Measurements from ENCODE around the gene GALNT9. TPM values are rescaled to one million over a fixed set of nuclear protein-coding genes. Genes with fewer than 3 reads are reported as not detected.

Gene GALNT9
- total RNA-seq, 1 experiment from 2014 or later = 0.44 TPM

GRCh38 chr12:132146772-132147422, 182.5 kb downstream of the GALNT9 start:
- no peaks in the 10 kb centered on the region for H3K9me3 ChIP-seq (ENCODE audit: low read length)
- POLR2A ChIA-PET (ENCODE audit: unreplicated experiment) = no interaction called here
- no peak overlapping the region for H3K4me3 ChIP-seq (ENCODE audit: low read length)
- no TSS peak for BruUV-seq (replicated peaks)
- ATAC-seq = no peak
- DNase-seq = no peak
- H3K79me2 ChIP-seq (ENCODE audit: low read length) = peaks cover 60% of the 10 kb centered on the region
- intact Hi-C loops (cut with micrococcal nuclease) = no loop called here
- H3K27ac ChIP-seq (ENCODE audit: low read length) = no peak overlapping the region
- H3K36me3 ChIP-seq (ENCODE audit: low read depth, low read length) = peaks cover 25% of the 10 kb centered on the region
- no peaks in the 10 kb centered on the region for H3F3A ChIP-seq (ENCODE audit: low read length, unreplicated experiment)
- H3K27me3 ChIP-seq (ENCODE audit: low read length) = no peaks in the 10 kb centered on the region
- H3K4me1 ChIP-seq (ENCODE audit: insufficient read depth, low read length) = peaks cover 18% of the 10 kb centered on the region; the same call in 1 of the 2 replicates
- H3K9me2 ChIP-seq (replicated peaks; ENCODE audit: low read length) = no peaks in the 10 kb centered on the region
- H2AFZ ChIP-seq (ENCODE audit: low read length) = no peak overlapping the region
- no peak overlapping the region for H3K4me2 ChIP-seq (ENCODE audit: low read length)
- H3K9ac ChIP-seq (ENCODE audit: low read length) = no peak overlapping the region
- 0 out of 2 replicates have a peak, but pooled peaks cover 6% of the 10 kb centered on the region for H4K20me1 ChIP-seq (ENCODE audit: low read length)
- TF ChIP-seq EZH2 (IDR thresholded peaks at IDR 0.05; ENCODE audit: low read length, unreplicated experiment) (no peak), CTCF (conservative IDR thresholded peaks at IDR 0.05; ENCODE audit: low read depth, low read length) (no peak), EZH2phosphoT487 (IDR thresholded peaks at IDR 0.05; ENCODE audit: borderline replicate concordance, low read length) (no peak)
- CTCF ChIA-PET = no interaction called here

Other genes starting within 250 kb of the GALNT9 start
- 26.7 and 37.9 TPM in 2 replicates for gene DDX51, start 185.3 kb downstream of the GALNT9 start, total RNA-seq (2014; rRNA removed)
- 44.4 and 48.3 TPM in 2 replicates for gene NOC4L, start 185.1 kb downstream of the GALNT9 start, total RNA-seq (2014; rRNA removed)
- 45.3 and 62.3 TPM in 2 replicates for gene FBRSL1, start 160.6 kb upstream of the GALNT9 start, total RNA-seq (2014; rRNA removed)